ENCODE measurements around the gene MAOB.
"Not testable (repeated sequence)": the region's sequence is repeated elsewhere in the genome, so short reads cannot be mapped to it uniquely, and the experiment has no call there.

MAOB gene
- total RNA-seq: 0 reads per million in 4 donors

DNA sequence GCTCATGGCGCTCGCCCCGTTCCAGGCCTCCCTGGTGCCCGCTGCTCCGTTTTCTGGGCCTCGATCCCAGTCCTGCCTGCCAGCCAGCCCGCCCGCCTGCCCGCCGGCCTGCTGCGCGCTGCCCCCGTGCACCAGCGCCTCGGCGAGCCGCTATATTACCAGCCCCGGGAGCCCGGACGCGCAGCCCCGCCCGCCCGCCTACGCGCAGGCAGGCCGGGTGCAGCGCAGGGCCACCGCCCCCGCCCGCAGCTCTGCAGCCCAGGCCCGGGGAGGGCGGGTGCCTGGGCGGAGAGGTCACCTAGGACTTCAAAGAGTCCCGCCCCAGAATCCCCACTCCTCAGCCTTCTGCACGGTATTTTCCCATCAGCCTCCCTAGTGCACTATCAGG is at the start of gene MAOB:
Gene MAOB, minus strand, starts transcription at position 157 of the 388 bp plus-strand sequence. Its CDS starts 151 bp downstream, at position 6.
- DNase-seq: peak in 1 of 5 donors; percentile 2

DNA sequence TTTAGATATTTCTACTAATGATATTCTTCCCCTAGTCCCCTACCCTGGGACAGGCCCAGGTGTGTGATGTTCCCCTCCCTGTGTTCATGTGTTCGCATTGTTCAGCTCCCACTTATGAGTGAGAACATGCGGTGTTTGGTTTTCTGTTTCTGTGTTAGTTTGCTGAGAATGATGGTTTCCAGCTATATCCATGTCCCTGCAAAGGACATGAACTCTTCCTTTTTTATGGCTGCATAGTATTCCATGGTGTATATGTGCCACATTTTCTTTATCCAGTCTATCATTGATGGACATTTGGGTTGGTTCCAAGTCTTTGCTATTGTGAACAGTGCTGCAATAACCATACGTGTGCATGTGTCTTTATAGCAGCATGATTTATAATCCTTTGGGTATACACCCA is 39.8 kb upstream of the MAOB start:
- not testable (repeated sequence) for DNase-seq

DNA sequence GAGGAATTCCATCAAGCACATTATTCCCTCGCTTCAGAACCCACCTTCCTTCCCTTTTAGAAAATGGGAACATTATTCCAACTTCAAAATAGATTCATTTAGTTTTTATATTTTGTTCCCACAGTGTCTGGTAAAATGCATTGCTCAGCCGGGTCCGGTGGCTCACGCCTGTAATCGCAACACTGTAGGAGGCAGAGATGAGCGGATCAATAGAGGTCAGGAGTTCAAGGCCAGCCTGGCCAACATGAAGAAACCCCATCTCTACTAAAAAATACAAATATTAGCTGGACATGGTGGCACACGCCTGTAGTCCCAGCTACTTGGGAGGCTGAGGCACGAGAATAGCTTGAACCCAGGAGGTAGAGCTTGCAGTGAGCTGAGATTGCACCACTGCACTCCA is 28.5 kb upstream of the MAOB start:
- DNase-seq: not testable (repeated sequence)

DNA sequence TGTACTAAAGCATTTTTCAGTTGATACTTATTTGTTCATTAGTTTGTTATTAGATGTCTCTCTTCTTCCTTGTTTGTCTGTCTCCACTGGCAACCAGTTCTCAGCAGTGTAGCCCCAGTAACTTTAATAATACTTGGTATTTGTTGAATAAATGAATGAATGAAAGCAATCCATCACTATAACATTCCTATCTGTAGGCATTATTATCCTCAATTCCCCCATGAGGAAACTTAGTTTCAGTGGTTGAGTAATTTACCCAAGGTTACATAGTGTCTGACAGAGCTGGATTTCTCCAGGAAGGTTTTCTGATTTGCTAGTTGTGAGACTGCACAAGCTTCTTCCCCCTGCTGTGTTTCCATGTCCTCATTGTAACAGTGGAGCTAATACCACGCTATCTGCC is 27.8 kb upstream of the MAOB start:
- no peak for DNase-seq

DNA sequence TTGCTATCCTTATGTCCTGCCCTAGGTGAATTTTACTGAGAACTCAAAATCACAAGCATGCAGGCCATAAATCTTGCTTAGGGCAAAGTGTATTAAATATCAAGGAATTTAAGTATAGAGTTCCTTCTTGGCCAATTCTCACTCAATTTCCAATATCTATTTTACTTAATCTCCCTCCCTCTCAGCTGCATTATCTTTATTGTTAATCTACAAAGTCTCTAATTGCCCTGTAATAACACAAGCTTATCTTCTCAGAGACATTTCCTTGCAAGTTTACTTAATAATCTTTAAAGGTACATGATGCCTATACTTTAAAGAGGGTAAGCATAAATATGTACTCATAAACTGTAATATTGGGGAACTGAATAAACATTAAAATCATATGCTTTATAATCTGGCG is 26.9 kb upstream of the MAOB start:
- no peak for DNase-seq

DNA sequence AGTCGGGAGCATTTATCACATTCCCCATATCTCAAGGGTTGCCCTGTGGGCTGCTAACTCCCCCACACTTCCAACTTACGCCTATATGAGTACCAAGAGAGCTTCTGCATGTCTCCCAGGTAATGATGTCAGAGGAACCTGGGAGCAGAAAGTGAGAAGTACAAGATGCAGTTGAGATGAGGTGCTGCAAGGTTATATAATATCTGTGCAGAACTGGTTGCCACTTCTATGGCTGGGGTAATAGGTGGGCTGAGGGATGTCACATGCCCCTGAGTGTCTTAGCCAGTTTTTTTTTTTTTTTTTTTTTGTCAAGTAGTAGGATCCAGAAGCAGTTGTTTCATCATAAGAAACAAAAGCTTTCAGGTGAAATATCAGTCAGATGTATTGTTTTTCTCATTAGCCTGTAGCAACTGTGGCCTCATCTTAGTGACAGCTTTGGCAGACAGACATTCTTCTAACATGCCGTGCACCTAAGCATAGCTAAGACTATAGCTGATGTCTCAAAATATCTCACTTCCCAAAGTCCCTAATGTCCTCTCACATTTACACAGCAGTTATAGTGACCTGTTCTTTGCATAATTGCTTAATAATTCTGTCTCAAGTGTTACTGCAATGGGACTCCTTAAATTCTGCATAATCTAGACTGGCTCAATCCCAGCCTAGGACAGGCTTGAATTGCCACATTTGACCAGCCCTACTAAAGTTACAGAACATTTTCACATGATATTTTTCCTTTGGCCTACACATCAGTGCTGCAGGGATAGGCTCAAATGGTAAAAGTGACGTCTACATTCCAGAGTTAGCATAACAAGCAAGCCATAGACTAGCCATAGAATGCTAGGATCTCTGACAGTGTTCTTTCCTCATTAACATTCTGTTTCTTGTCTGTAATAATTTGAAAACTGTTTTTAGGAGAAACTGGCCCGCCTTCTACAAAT is 17.9 kb upstream of the MAOB start:
- DNase-seq: no peak

DNA sequence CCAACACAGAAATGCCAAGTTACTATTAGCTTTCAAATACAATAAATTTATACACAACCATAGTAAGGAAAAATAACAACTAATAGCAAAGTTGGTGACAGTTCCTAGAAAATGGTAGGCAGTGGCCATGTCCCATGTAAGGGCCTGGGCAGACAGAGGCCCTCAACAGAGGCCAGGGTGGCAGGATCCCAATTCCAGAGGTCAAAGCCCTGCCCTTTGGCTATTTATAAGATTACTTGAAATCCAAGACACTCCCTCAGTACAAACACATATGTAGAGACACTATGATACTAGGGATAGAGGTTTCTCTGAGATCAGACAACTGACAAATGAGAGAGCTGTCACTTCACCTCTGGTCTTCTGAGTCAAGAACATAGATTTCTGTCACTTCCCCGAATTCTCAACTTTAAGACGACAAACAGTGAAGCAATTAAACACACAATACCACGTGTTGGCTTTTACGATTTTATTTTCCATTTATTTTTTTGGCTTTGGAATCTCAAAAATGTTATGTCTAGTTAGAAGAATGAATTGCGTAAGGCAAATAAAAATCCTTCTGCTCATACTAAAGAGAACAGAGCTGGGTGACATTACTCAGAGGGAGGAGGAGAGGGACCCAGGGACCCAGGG is 16.3 kb upstream of the MAOB start:
- DNase-seq: no peak

DNA sequence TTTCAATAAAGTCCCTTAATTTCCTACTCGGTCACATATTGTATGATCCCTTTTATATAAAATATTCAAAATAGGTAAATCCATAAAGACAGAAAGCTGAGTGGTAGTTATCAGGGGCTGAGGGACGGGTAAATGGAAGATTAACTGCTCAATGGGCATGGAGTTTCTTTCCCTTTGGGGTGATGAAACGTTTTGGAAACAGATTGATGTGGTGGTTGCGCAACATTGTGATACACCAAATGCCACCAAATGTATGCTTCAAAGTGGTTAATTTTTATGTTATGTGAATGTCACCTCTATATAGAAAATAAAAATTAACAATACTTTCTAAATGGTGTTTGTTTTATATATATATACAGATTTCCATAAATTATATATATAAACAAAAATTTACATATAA is 15.0 kb upstream of the MAOB start:
- DNase-seq: no peak

DNA sequence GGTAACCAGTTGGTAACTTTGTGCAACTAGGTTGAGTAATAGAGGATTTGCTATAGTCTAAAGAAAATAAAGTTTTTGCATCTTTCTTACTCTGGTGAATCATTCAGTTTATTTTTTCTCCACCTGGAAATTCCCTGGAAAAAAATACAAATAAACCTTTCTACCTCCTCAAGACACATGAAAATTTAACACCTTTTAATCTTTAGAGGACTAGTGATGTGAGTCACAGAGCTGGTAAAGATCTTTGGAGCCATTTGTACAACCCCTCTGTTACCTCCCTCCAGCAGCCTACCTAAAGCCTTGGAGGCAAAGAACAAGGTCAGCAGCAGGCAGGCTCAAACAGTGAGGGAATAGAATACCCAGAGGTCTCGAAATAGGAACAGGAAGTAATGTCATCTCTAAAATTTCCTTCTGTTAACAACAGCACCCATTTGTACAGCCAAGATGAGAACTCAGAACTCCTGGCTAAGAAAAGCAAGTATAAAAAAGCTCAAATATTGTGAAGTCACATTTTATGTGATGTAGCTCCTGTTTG is 10.2 kb upstream of the MAOB start:
- no peak for DNase-seq

DNA sequence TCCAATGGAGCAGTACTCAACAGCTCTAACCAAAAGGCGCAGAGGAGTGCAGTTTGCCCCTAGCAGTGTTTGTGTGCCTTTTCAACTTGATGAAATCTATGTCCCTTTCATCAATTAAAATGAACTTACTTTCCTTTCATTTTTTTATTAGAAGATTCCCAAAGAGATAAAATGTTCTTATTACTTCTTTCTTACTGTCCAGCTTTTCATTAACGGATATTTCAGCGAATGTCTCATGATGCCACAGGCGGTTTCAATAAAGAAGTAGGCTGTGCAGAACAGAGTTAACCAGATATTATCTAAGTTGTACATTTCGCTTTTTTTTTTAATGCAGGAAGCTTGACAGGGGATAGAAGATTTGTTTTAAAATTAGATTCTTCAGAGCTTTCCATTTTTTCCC is 3.4 kb upstream of the MAOB start:
- DNase-seq: no peak

DNA sequence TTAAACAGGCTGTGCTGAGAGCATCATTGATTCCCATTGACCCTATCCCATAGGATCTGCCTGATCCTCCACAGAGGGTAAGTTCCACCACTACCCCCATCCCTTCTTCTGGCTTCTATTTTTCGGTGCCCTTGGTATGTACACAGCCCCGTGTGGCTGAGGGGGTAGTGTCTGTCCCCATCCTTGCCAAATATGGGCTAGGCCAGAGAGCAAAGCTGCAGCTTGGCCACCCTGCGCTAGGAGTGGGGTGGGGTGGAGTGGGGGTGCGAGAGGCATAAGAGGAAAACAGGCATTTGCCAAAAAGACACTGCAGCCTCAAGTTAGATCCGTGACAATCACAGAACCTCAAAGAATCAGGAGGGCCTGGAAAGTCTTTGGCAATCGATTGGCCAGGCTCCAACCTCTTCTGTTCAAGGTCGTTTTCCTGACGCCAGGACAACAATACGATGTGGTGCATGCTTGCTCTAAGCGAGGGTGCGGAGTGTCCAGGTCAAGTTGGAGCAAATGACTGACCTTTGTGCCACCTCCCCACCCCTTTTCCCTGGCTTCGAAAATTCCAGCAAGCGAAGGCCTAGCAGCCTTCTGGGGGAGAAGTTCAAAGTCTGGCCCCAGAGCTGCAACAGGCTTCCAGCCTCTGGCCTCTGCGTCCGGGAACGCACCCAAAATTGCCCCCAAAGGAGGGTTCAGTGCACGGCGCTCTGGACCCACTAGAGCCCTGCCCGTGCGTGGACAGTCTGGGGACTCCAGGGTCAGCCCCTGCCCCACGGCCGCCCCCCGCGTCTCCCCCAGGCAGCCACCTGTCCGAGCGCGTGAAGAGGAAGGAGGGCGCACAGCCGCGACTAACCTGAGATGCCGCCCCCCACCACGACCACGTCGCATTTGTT is 598 bp downstream of the MAOB start:
- DNase-seq: no peak

DNA sequence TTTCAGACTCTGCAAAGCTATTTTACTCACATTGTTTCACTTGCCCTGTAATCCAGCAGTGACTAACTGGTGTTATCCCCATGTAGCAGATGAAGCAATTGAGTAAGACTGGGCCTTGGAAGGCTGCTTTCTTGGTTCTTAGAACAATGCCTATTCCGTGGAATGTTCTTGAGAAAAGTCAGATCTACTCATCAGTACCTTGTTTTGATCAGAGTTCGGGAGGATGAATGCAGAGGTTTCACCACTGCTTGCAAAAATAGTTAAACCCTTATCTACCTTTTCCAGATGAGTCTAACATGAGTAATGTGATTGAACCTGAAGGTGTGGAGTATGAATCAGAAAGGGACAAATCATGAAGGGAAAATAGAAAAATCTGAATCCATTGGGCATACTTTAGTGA is 1.8 kb downstream of the MAOB start:
- no peak for DNase-seq

DNA sequence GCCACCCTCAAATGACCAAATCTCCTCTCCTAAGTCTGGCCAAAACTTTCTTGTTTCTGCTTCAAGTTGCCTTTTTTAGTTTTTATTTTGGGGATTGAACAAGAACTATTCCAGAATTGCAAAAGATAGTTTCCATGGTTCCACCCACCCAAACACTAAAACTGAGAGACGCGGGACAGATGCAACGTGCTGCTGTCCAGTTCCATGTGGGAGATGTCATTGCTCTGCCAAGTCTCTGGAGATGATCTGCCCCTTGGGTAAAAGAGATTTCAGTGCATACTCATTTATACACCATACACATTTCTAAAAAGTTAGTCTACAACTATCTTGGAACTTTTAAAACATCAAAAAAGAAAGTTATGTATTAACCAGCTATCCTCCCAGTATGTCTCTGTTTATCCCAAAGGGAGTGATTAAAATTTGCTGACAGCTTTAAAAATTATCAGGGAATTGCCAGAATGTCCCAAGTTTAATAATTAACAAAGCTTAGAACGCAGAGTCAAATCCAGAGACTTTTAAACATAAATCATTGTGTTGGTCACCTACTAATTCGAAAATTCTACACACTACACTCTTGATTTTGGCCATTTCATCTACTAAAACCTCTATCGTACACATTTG is 3.2 kb downstream of the MAOB start:
- no peak for DNase-seq

DNA sequence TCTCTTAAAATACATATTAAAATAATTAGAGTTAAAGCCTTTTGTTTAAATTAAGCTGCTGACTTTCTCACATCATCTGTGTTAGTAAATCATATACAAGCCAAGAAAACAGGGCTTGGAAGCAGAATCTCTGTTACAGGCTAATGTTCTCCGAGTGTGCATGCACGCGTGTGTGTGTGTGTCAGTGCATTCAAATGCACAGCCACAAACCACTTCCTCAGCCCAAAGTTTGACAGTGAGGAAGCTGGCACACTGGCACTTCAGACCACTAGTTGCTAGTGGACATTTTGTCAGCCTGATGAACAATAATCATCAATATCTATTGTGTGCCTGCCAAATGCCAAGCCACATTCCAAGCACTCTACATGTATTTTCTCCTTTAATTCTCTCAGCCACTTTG is 5.6 kb downstream of the MAOB start:
- no peak for DNase-seq

DNA sequence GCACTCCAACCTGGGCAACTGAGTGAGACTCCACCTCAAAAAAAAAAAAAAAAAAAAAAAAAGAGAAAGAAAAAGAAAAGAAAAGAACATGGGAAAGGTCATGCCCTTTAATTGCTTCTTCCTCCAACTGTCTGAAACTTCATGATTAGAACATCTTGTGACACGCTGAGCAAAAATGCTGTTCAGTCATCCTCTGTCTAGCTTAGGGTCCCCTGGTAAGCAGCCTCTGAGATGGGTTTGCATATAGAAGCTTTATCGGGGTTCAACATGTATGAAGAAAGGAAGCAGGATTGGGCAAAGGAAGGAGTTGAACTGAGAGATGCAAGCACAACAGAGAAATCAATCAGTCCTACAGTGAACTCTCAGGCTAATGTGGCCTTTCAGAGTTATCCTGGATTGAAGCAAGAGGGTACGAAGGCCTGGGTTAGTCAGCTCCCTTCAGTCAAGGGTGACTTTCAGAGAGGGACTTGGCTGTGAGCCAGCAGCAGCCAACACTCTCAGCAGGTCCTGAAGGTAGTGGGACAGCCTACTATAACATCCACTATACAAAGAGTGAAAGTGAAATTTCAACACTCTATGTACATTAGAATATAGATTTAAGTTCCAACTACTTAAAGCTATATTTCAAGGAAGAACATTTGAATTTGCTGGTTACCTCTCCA is 11.4 kb downstream of the MAOB start:
- DNase-seq: no peak

DNA sequence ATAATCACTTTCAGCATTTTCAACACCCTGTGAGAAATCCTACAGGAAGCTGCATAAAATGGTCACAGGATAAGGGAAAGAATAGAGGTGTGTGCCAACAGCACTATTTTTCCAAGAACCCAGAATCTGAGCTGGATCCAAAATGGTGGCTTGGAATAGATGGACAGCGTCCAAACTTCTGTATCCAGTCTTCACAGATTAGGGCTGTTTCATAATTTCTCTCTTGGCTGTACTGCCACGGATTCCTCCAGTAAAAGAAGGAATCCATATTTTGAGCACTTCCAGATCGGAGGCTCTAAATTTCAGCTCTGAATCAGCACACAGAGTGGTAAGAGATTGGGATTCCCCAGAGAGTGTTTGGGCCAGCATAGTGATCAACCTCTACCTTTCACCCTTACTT is 12.2 kb downstream of the MAOB start:
- DNase-seq: no peak

DNA sequence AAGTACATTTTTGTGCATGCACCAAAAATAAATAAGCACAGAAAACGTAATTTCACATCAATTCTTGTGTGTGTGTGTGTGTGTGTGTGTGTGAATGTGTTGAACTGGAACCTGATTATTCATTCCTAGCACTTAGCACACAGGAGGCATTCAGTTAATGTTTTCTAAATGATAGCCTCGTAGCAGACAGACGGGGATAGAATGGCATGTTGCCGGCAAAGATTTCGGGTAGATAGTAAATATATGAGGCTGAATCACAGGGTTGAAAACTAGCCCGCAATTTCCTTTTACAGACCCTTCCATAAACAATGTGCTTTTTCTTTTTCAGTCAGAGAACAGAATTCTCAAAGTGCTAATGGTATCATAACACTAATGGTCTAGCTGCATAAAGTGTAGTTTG is 13.5 kb downstream of the MAOB start:
- no peak for DNase-seq

DNA sequence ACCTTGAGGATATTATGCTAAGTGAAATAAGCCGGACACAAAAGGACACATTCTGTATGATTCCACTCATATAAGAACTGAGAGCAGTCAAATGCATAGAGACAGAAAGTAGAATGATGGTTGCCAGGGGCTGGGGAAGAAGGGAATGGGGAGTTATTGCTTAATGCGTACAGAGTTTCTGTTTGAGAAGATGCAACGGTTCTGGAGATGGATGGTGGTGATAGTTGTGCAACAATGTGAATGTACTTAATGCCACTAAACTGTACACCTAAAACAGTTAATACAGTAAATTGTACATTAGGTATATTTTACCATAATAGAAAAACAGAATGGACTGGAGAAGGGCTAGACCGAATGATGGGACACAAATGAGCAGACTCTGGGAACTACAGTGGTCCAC is 15.8 kb downstream of the MAOB start:
- DNase-seq: no peak

DNA sequence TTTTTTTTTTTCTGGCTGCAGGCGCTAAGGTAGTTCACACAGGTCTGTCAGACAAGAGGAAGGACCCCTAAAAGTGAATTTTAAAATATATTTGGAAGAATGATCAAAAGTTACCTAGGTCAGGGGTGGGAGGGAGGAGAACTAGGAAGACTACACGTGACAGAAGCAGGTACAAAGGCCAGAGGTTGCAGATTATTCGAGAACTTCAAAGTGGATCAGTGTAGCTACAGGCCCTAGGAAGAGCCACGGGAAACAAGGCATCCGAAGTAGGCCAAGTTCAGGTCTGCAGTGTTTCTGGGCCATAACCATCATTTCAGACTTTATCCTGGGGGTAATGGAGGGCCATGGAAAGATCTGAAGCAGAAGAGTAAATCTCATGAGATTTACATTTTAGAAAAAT is 16.5 kb downstream of the MAOB start:
- DNase-seq: no peak

DNA sequence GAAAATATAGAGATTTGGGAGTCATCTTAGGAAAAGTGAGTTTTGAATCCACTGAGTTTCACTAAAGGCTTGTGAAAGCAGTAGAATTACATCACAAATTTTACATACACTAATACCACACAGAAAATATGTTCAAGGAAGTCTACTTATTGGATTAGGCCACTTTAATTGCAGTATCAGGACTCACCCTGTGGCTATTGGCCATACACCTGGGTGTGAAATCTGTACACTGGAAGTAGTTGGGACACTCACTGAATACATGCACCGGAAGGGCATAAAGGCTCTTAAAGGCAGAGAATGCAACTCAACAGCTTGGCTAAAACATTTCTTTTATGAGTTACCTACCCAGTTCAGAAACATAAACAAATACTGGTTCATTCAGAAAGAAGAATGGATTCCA is 19.8 kb downstream of the MAOB start:
- no peak for DNase-seq

DNA sequence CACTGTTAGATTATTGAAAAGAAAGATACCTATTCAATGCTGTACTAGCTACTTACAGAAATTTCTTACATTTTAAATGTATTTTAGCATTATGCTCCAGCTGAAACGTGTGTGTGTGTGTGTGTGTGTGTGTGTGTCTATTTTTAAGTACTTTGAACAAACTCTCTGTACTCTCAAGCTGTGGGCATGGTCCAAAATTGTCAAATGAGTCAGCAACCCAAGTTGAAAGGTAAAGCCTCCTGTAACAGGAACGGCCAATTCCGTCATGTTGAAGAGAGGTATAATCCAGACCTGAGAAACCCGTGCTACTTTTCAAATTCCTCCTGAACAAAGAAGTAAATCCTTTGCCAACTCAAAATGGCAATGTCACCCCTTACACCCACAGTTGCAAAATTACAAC is 20.5 kb downstream of the MAOB start:
- no peak for DNase-seq

Data from T-helper 1 cell (primary cell).